Ishikawa (cell line): ENCODE data around the gene RNF213.

Source experiments
- CEBPB ChIP-seq: IDR thresholded peaks from 2 replicates; pipeline ENCODE4 v1.6.1; 2012
- EGR1 ChIP-seq: IDR thresholded peaks from 2 replicates; pipeline ENCODE4 v1.6.1; 2012
- EP300 ChIP-seq: IDR thresholded peaks from 2 replicates; pipeline ENCODE4 v1.6.1; 2012; ENCODE audit warnings: borderline replicate concordance
- NFIC ChIP-seq: IDR thresholded peaks from 2 replicates; pipeline ENCODE4 v1.6.1; 2012
- RAD21 ChIP-seq: IDR thresholded peaks from 2 replicates; pipeline ENCODE4 v1.6.1; 2012; ENCODE audit warnings: low read depth
- REST ChIP-seq: IDR thresholded peaks from 2 replicates; pipeline ENCODE4 v1.6.1; 2012; ENCODE audit warnings: low read depth, mild to moderate bottlenecking
- TAF1 ChIP-seq: IDR thresholded peaks from 2 replicates; pipeline ENCODE4 v1.6.1; 2012; ENCODE audit warnings: low read depth, mild to moderate bottlenecking
- TCF12 ChIP-seq: IDR thresholded peaks from 2 replicates; pipeline ENCODE4 v1.6.1; 2012; ENCODE audit warnings: low read depth
- YY1 ChIP-seq: IDR thresholded peaks from 2 replicates; pipeline ENCODE4 v1.6.1; 2012; ENCODE audit warnings: low read depth
- TF ChIP-seq, protein P1 (sequence below): IDR thresholded peaks from 2 replicates; pipeline ENCODE4 v1.6.1; 2012

DNA sequence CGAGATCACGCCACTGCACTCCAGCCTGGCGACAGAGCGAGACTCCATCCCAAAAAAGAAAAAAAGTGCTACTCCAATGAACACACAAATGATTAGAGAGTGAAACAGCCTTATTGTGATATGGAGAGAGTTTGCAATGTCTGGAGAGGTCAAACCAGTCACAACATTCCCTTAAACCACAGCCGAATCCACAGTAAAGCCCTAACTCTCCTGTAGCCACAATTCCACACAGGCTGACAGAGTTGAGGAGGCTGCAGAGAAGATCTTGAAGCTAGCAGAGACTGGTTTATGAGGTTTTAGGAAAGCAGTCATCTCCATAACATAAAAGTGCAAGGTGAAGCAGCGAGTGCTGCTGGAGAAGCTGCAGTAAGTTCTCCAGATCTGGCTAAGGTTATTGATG, 6.7 kb downstream of the RNF213 start:
- TF ChIP-seq REST (no peak), TCF12 (no peak), RAD21 (no peak), TAF1 (no peak), NFIC (no peak), EGR1 (no peak), EP300 (no peak), YY1 (no peak), CEBPB (no peak)
- TF ChIP-seq, protein P1, sequence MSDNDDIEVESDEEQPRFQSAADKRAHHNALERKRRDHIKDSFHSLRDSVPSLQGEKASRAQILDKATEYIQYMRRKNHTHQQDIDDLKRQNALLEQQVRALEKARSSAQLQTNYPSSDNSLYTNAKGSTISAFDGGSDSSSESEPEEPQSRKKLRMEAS, result no peak
